HFF-Myc (cell line): ENCODE measurements around the gene KCNT1.

Experiments
- DNase-seq: peaks from one replicate; pipeline ENCODE4 v3.0.0-alpha.2; 2011; ENCODE audit warnings: low read depth; ENCODE audit errors: extremely low read depth
- H3K4me3 ChIP-seq: replicated peaks from 2 replicates; pipeline ENCODE4 v1.5.1; 2011; ENCODE audit warnings: low read depth, mild to moderate bottlenecking, control low read depth, low read length
- TF ChIP-seq, protein P1 (sequence below): IDR thresholded peaks from 2 replicates; pipeline ENCODE4 v1.5.1; 2012; ENCODE audit warnings: mild to moderate bottlenecking, low read depth, low read length, control low read depth; ENCODE audit errors: missing control alignments

KCNT1 gene

GRCh38 chr9:135780626-135781025 lies 78.6 kb downstream of the KCNT1 start:
- TF ChIP-seq, protein P1, sequence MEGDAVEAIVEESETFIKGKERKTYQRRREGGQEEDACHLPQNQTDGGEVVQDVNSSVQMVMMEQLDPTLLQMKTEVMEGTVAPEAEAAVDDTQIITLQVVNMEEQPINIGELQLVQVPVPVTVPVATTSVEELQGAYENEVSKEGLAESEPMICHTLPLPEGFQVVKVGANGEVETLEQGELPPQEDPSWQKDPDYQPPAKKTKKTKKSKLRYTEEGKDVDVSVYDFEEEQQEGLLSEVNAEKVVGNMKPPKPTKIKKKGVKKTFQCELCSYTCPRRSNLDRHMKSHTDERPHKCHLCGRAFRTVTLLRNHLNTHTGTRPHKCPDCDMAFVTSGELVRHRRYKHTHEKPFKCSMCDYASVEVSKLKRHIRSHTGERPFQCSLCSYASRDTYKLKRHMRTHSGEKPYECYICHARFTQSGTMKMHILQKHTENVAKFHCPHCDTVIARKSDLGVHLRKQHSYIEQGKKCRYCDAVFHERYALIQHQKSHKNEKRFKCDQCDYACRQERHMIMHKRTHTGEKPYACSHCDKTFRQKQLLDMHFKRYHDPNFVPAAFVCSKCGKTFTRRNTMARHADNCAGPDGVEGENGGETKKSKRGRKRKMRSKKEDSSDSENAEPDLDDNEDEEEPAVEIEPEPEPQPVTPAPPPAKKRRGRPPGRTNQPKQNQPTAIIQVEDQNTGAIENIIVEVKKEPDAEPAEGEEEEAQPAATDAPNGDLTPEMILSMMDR, result no peak
- DNase-seq, result no peak
- H3K4me3 ChIP-seq, result no peak overlapping the region

GRCh38 chr9:135782946-135783345 lies 81.0 kb downstream of the KCNT1 start:
- no peak overlapping the region for H3K4me3 ChIP-seq
- DNase-seq, result no peak
- TF ChIP-seq, protein P1, result no peak

GRCh38 chr9:135783540-135784245 lies 81.7 kb downstream of the KCNT1 start:
- no peak overlapping the region for H3K4me3 ChIP-seq
- TF ChIP-seq, protein P1, result no peak
- DNase-seq, result no peak

DNA sequence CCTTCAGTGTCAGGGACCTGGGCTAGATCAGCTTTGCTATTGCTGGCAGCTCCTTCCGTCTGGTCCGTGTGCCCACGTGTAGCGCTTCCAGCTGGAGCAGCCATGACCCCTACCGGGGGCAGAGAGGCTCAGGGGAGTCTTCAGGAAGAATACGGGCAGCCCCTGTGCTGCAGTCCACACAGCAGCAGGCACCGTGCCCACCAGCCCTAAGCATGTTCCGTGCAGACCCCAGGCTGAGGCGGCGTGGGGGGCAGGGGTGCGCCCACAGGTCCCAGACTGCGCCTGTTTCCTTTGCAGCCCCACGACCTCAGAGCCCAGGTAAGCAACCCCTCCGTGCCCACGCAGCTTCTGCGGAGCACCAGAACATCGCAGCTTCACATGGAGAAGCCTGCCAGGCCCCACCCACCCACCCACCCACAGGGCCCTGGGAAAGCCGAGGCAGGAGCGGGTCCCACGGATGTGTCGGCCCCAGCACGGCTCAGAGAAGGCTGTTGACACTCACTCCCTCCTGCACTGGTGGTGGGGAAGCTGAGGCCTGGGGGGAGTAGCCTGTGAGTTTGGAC lies 83.1 kb downstream of the KCNT1 start:
- TF ChIP-seq, protein P1, result no peak
- DNase-seq, result no peak

DNA sequence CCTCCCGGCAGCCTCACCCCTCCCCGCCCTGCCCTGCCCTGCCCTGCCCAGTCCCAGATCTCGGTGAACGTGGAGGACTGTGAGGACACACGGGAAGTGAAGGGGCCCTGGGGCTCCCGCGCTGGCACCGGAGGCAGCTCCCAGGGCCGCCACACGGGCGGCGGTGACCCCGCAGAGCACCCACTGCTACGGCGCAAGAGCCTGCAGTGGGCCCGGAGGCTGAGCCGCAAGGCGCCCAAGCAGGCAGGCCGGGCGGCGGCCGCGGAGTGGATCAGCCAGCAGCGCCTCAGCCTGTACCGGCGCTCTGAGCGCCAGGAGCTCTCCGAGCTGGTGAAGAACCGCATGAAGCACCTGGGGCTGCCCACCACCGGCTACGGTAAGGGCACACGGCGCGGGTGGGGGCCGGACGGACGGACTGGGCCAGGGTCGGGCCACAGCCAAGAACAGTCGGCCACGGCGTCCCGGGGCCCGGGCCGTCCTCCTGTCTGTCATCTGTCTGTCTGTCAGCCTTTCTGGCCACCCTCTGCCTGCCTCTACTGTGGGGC lies 84.2 kb downstream of the KCNT1 start:
- no peak for DNase-seq
- no peak overlapping the region for H3K4me3 ChIP-seq
- TF ChIP-seq, protein P1, result no peak

More for the DNA sequence above, 83.1 kb downstream of the KCNT1 start:
- no peak overlapping the region for H3K4me3 ChIP-seq

DNA sequence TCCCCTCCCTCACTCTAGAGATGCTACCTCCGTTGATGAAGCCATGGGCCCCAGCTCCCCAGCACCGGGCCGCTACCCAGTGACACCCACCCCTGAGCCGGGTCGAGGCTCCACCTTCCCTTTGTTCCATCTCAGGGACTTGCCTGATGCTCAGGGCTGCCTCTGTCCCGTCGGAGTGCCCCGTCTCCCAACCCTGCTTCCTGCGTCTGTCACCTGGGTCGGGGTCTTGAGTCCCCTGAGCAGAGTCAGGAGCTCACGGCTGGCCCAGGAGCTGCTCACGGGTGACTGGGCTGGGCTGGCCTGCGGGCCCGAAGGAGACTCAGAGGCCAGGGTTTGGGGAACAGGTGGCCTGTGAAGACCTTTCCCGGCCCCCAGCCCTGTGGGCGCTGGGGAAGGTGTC lies 85.3 kb downstream of the KCNT1 start:
- no peak for DNase-seq
- TF ChIP-seq, protein P1, result no peak
- H3K4me3 ChIP-seq, result no peak overlapping the region
